DND-41 (cell line): Measurements from ENCODE around the gene EED.
"Not testable (repeated sequence)": the region's sequence is repeated elsewhere in the genome, so short reads cannot be mapped to it uniquely, and the experiment has no call there.

Source experiments
- ATAC-seq: fragments of 200-7000 bp; cut with Tn5 transposase; 3 replicates; pipeline ENCODE4 v1.9.1; 2021; ENCODE audit warnings: low read depth; ENCODE audit not compliant: insufficient read depth
- DNase-seq: peaks from one replicate; pipeline ENCODE4 v3.0.0-alpha.2; 2020
- H2AFZ ChIP-seq: 2 replicates; pipeline ENCODE4 v1.6.0; 2012; ENCODE audit warnings: low read depth, low read length
- H3K27ac ChIP-seq: 2 replicates; pipeline ENCODE4 v1.5.1; 2012; ENCODE audit warnings: low read length, inconsistent platforms
- H3K27me3 ChIP-seq: fragments of 200-600 bp; sonication (generic); 2 replicates; pipeline ENCODE4 v1.6.0; 2012; ENCODE audit warnings: low read length, mild to moderate bottlenecking, inconsistent platforms; ENCODE audit not compliant: insufficient read depth, poor library complexity
- H3K36me3 ChIP-seq: 2 replicates; pipeline ENCODE4 v1.5.1; 2012; ENCODE audit warnings: low read length, inconsistent platforms; ENCODE audit not compliant: insufficient read depth
- H3K4me1 ChIP-seq: 2 replicates; pipeline ENCODE4 v1.5.1; 2012; ENCODE audit warnings: mild to moderate bottlenecking, low read length; ENCODE audit not compliant: insufficient read depth
- H3K4me2 ChIP-seq: 2 replicates; pipeline ENCODE4 v1.6.0; 2012; ENCODE audit warnings: mild to moderate bottlenecking, moderate library complexity, low read length, inconsistent platforms; ENCODE audit not compliant: insufficient read depth
- H3K4me3 ChIP-seq, 2 experiments: fragments of 200-600 bp in 1 of 2; shearing (Covaris generic) in 1 of 2; 2 replicates each; pipeline ENCODE4 v1.5.1; 2012 to 2016; ENCODE audit warnings: inconsistent platforms in 2 of 2, low read length in 2 of 2, mild to moderate bottlenecking in 2 of 2, low read depth in 1 of 2, moderate library complexity in 1 of 2
- H3K79me2 ChIP-seq: 2 replicates; pipeline ENCODE4 v1.6.0; 2012; ENCODE audit warnings: low read length, inconsistent platforms; ENCODE audit not compliant: insufficient read depth
- H3K9ac ChIP-seq: 2 replicates; pipeline ENCODE4 v1.6.0; 2012; ENCODE audit warnings: low read depth, mild to moderate bottlenecking, inconsistent platforms, low read length, moderate library complexity
- H3K9me3 ChIP-seq: 2 replicates; pipeline ENCODE4 v1.5.1; 2012; ENCODE audit warnings: low read length, moderate library complexity, mild to moderate bottlenecking, inconsistent platforms; ENCODE audit not compliant: insufficient read depth, severe bottlenecking
- H4K20me1 ChIP-seq: 2 replicates; pipeline ENCODE4 v1.6.0; 2012; ENCODE audit warnings: low read length; ENCODE audit not compliant: insufficient read depth
- EZH2 ChIP-seq: IDR thresholded peaks from 3 replicates; pipeline ENCODE4 v1.6.1; 2012; ENCODE audit warnings: borderline replicate concordance, low read depth, mild to moderate bottlenecking, moderate library complexity, low read length, inconsistent platforms; ENCODE audit not compliant: severe bottlenecking
- TF ChIP-seq, protein P1 (sequence below): IDR thresholded peaks from 2 replicates; pipeline ENCODE4 v1.5.1; 2012; ENCODE audit warnings: borderline replicate concordance, low read length, moderate library complexity, mild to moderate bottlenecking; ENCODE audit not compliant: poor library complexity, severe bottlenecking; ENCODE audit errors: extremely low read depth

The EED gene

DNA sequence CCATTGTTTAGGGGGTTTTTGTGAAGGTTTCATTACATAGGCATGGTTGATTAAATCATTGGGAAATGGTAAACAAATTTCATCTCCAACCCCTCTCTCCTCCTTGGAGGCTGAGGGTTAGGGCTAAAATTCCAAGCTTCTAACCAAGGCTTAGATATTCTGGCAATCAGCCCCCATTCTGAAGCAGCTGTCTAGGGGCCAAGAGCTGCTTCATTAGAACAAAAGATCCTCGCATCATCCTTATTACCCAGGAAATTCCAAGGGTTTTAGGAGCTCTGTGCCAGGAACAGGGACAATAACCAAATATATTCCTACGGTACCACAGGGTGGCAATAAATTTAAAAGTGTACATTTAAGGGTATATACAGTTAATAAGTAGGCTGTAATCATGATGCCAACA lies 22.5 kb upstream of the EED start:
- TF ChIP-seq, protein P1, sequence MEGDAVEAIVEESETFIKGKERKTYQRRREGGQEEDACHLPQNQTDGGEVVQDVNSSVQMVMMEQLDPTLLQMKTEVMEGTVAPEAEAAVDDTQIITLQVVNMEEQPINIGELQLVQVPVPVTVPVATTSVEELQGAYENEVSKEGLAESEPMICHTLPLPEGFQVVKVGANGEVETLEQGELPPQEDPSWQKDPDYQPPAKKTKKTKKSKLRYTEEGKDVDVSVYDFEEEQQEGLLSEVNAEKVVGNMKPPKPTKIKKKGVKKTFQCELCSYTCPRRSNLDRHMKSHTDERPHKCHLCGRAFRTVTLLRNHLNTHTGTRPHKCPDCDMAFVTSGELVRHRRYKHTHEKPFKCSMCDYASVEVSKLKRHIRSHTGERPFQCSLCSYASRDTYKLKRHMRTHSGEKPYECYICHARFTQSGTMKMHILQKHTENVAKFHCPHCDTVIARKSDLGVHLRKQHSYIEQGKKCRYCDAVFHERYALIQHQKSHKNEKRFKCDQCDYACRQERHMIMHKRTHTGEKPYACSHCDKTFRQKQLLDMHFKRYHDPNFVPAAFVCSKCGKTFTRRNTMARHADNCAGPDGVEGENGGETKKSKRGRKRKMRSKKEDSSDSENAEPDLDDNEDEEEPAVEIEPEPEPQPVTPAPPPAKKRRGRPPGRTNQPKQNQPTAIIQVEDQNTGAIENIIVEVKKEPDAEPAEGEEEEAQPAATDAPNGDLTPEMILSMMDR, result no peak
- TF ChIP-seq EZH2, result no peak
- Histone ChIP-seq H3K27ac (no peak overlapping the region), H2AFZ (no peak overlapping the region), H3K4me1 (no peaks in the 10 kb centered on the region), H3K79me2 (no peaks in the 10 kb centered on the region), H3K4me2 (no peak overlapping the region), H3K36me3 (no peaks in the 10 kb centered on the region), H3K9me3 (no peaks in the 10 kb centered on the region), H4K20me1 (no peaks in the 10 kb centered on the region), H3K27me3 (peaks cover 20% of the 10 kb centered on the region), H3K4me3 (no peak overlapping the region), H3K9ac (no peak overlapping the region)
- no peak for ATAC-seq
- DNase-seq, result no peak

DNA sequence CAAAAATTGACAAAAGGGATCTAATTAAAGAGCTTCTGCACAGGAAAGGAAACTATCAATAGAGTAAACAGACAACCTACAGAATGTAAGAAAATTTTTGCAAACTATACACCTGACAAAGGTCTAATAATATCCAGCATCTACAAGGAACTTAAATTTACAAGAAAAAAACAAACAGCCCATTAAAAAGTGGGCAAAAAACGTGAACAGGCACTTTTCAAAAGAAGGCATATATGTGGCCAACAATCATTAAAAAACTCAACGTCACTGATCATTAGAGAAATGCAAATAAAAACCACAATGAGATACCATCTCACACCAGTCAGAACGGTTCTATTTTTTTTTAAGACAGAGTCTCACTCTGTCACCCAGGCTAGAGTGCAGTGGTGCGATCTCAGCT lies 20.0 kb upstream of the EED start:
- ATAC-seq, H3K9me3 ChIP-seq, H3K4me3 ChIP-seq, H2AFZ ChIP-seq, H3K36me3 ChIP-seq, H3K9ac ChIP-seq, H3K4me2 ChIP-seq, H3K4me1 ChIP-seq, H4K20me1 ChIP-seq, H3K79me2 ChIP-seq, DNase-seq, H3K27ac ChIP-seq: not testable (repeated sequence)
- peaks cover 20% of the 10 kb centered on the region for H3K27me3 ChIP-seq

DNA sequence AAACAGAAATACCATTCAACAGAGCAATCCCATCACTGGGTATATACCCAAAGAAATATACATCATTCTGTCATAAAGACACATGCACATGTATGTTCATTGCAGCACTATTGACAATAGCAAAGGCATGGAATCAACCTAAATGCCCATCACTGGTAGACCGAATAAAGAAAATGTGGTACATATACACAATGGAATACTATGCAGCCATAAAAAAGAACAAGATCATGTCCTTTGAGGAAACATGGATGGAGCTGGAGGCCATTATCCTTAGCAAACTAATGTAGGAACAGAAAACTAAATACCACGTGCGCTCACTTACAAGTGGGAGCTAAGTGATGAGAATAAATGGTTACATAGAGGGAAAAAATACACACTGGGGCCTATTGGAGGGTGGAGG lies 19.2 kb upstream of the EED start:
- H3K79me2 ChIP-seq, H3K36me3 ChIP-seq, H3K9me3 ChIP-seq, DNase-seq, H3K4me1 ChIP-seq, H3K4me2 ChIP-seq, H3K27ac ChIP-seq, ATAC-seq, H2AFZ ChIP-seq, H3K4me3 ChIP-seq, H4K20me1 ChIP-seq, H3K9ac ChIP-seq: not testable (repeated sequence)
- peaks cover 19% of the 10 kb centered on the region for H3K27me3 ChIP-seq

DNA sequence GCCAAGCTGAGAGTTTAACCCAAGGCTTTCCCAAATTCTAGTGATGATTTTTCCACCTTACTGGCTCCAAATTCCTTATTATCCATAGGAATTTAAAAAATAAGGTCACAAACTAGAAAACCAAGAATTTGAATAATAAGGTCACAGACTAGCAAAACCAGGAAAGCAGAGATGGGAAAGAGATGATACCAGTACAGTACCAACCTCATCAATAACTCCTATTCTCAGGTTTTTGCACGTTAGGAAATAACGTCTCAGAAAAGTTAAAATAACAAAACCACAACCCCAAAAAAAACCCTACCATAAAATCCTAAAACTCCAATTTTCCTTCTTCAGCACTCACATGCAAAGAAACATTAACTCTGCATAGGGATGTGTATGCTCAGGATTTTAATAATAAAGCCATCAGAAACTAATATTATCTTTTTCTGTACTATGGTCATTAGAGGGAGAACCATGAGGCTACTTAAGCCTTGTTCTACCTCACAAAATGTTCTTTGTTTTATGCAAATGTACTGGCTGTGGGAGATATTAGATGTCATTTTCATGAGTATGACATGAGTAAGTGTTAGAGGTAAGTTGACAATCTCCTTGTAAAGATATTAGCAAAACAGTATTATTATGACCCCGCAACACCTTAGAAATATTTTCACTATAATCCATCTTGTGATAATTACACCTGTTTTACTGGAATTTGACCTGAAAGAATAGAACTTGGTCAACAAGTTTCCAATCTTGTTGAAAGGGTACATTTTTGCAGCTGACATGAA lies 16.1 kb upstream of the EED start:
- no peaks in the 10 kb centered on the region for H3K36me3 ChIP-seq
- H3K9ac ChIP-seq, result no peak overlapping the region
- no peak for TF ChIP-seq EZH2
- TF ChIP-seq, protein P1, result no peak
- DNase-seq (no peak), ATAC-seq (no peak)
- no peaks in the 10 kb centered on the region for H3K79me2 ChIP-seq
- peaks cover 2% of the 10 kb centered on the region for H3K27me3 ChIP-seq
- no peak overlapping the region for H3K4me2 ChIP-seq
- no peaks in the 10 kb centered on the region for H3K9me3 ChIP-seq
- H4K20me1 ChIP-seq, result no peaks in the 10 kb centered on the region
- no peak overlapping the region for H3K27ac ChIP-seq
- no peak overlapping the region for H2AFZ ChIP-seq
- H3K4me3 ChIP-seq, result no peak overlapping the region
- no peaks in the 10 kb centered on the region for H3K4me1 ChIP-seq

DNA sequence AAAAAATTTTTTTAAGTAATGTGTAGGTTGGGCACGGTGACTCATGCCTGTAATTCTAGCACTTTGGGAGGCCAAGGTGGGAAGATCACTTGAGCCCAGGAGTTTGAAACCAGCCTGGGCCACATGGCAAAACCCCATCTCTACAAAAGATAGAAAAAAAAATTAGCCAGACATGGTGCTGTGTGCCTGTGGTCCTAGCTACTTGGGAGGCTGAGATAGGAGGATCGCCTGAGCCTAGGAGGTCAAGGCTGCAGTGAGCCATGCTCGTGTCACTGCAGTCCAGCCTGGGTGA lies 15.6 kb upstream of the EED start:
- not testable (repeated sequence) for DNase-seq, H3K4me1 ChIP-seq, H3K27ac ChIP-seq, H3K4me2 ChIP-seq, H4K20me1 ChIP-seq, H2AFZ ChIP-seq, H3K9me3 ChIP-seq, H3K79me2 ChIP-seq, H3K36me3 ChIP-seq, H3K9ac ChIP-seq, H3K4me3 ChIP-seq, H3K27me3 ChIP-seq, ATAC-seq
